Keratinocyte (primary cell): ENCODE results near the gene ZNF681.

Experiments used
- EZH2 ChIP-seq: IDR thresholded peaks from one replicate; pipeline ENCODE4 v1.6.1; 2012; ENCODE audit warnings: inconsistent platforms, mild to moderate bottlenecking, low read length, moderate library complexity
- TF ChIP-seq, protein P1 (sequence below), 3 experiments: IDR thresholded peaks in 1 of 3; conservative IDR thresholded peaks in 1 of 3; optimal IDR thresholded peaks in 1 of 3; 2 replicates in 2 of 3; 3 replicates in 1 of 3; pipeline versions ENCODE3 to v1.5.1; 2011; ENCODE audit warnings: low read length in 3 of 3, mild to moderate bottlenecking in 3 of 3, moderate library complexity in 2 of 3, control low read depth in 1 of 3, inconsistent platforms in 1 of 3; ENCODE audit not compliant: insufficient read depth in 2 of 3; ENCODE audit errors: extremely low read depth in 1 of 3

DNA sequence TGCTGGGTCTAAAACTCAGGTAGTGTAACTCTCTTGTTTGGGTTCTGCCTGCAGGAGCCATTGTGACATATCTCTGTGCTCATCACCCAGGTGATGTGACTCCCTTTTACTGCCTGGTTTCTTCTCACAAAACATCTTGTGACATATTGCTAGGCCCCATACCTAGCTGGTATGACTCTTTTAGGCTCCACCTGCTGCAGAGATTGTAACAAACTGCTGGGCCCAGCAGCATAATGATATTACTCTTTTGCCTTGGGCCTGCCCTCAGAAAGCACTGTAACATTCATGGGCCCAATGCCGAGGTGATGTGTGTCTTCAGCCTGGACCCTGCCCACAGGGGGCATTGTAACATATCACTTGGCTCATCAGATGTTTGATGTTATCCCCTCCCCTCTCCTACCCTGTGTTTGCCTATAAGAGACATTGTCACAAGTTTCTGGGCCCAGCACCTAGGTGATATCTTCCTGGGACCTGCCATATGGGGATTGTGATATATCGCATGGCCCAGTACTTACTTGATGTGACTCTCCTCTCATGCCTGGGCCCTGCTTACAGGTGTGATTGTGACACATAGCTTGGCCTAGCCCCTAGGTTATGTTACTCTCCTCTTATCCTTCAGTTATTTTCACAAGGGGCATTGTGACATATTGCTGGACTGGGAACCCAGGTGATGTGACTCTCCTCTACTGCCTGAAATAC is 18.0 kb upstream of the ZNF681 start:
- TF ChIP-seq, protein P1, sequence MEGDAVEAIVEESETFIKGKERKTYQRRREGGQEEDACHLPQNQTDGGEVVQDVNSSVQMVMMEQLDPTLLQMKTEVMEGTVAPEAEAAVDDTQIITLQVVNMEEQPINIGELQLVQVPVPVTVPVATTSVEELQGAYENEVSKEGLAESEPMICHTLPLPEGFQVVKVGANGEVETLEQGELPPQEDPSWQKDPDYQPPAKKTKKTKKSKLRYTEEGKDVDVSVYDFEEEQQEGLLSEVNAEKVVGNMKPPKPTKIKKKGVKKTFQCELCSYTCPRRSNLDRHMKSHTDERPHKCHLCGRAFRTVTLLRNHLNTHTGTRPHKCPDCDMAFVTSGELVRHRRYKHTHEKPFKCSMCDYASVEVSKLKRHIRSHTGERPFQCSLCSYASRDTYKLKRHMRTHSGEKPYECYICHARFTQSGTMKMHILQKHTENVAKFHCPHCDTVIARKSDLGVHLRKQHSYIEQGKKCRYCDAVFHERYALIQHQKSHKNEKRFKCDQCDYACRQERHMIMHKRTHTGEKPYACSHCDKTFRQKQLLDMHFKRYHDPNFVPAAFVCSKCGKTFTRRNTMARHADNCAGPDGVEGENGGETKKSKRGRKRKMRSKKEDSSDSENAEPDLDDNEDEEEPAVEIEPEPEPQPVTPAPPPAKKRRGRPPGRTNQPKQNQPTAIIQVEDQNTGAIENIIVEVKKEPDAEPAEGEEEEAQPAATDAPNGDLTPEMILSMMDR (optimal IDR thresholded peaks at IDR 0.05 in 1 of 3, IDR thresholded peaks at IDR 0.05 in 1 of 3, conservative IDR thresholded peaks at IDR 0.05 in 1 of 3; ENCODE audit: extremely low read depth in 1 of 3, insufficient read depth in 2 of 3, low read length in 3 of 3), result no peak
- no peak for TF ChIP-seq EZH2
